Spleen (tissue), 11 donors: ENCODE results near the gene GLP2R. TPM values are rescaled to one million over a fixed set of nuclear protein-coding genes. Genes with fewer than 3 reads are reported as not detected.

Experiments
- DNase-seq: peaks from one replicate; pipeline ENCODE4 v3.0.0-alpha.2; 2020
- H3K27ac ChIP-seq, 8 donors: fragments of 200-600 bp; sonication (generic) in 7 of 8; 1 replicate in 4 of 8; 2 replicates in 4 of 8; pipeline versions ENCODE4 v1.5.0 to v1.8.0; 2016 to 2021; ENCODE audit warnings: inconsistent platforms in 4 of 8, mild to moderate bottlenecking in 4 of 8, moderate library complexity in 1 of 8
- H3K27me3 ChIP-seq, 7 donors: fragments of 200-600 bp; sonication (generic) in 6 of 7; replicated peaks in 1 of 7; 1 replicate in 4 of 7; 2 replicates in 3 of 7; pipeline versions ENCODE4 v1.5.0 to v1.8.0; 2016 to 2021; ENCODE audit warnings: inconsistent platforms in 3 of 7, mild to moderate bottlenecking in 1 of 7
- H3K36me3 ChIP-seq, 6 donors: fragments of 200-600 bp; sonication (generic) in 5 of 6; 1 replicate in 4 of 6; 2 replicates in 2 of 6; pipeline versions ENCODE4 v1.5.0 to v1.8.0; 2016 to 2021; ENCODE audit warnings: inconsistent platforms in 2 of 6
- H3K4me1 ChIP-seq, 6 donors: fragments of 200-600 bp; sonication (generic) in 5 of 6; 1 replicate in 3 of 6; 2 replicates in 3 of 6; pipeline versions ENCODE4 v1.5.0 to v1.8.0; 2016 to 2021; ENCODE audit warnings: inconsistent platforms in 3 of 6
- H3K4me3 ChIP-seq, 8 donors: fragments of 200-600 bp; sonication (generic) in 7 of 8; 1 replicate in 4 of 8; 2 replicates in 4 of 8; pipeline versions ENCODE4 v1.5.0 to v1.8.0; 2016 to 2021; ENCODE audit warnings: inconsistent platforms in 4 of 8, mild to moderate bottlenecking in 4 of 8, moderate library complexity in 2 of 8
- H3K9me3 ChIP-seq, 8 donors: fragments of 200-600 bp; sonication (generic) in 7 of 8; 1 replicate in 4 of 8; 2 replicates in 4 of 8; pipeline versions ENCODE4 v1.5.0 to v1.8.0; 2016 to 2021; ENCODE audit warnings: inconsistent platforms in 4 of 8
- POLR2A ChIP-seq, 3 donors: fragments of 450-650 bp; IDR thresholded peaks; one replicate each; pipeline ENCODE4 v1.5.1; 2017; ENCODE audit warnings: antibody characterized with exemption in 3 of 3, mild to moderate bottlenecking in 1 of 3
- POLR2AphosphoS5 ChIP-seq, 3 donors: sonication (generic); formaldehyde crosslinking; IDR thresholded peaks; one replicate each; pipeline ENCODE4 v1.5.1; 2017; ENCODE audit warnings: antibody characterized with exemption in 3 of 3
- WGBS, 5 donors: extraction: QIAGEN DNeasy Blood & Tissue Kit in 3 of 5; methylation state at CpG; one replicate each; pipeline versions ENCODE4 v1.1.5 to v1.1.7; 2013 to 2018; 5-methylcytosine and 5-hydroxymethylcytosine counted together
- intact Hi-C: fragments of 100-400 bp; cut with DNase I; formaldehyde crosslinking; loops from one replicate; pipeline ENCODE4 v1.15.0; 2023; ENCODE audit warnings: low total_unique reads
- polyA plus RNA-seq, 3 donors: library from polyadenylated mRNA; stranded (reverse); fragments of 200-250 nt; gene quantifications; one replicate each; pipeline ENCODE4 v1.2.1, GENCODE V29; 2013
- total RNA-seq, 7 donors: library from RNA; depleted of rRNA in 3 of 7; stranded (reverse); fragments of >200 nt in 3 of 7; fragmentation: NEBNext Ultra II Directional in 4 of 7; extraction: Animal tissue kit (Norgen Biotek cat#: 25700) in 4 of 7; gene quantifications; one replicate each; pipeline versions ENCODE4 v1.1.0 to v1.2.1, GENCODE V29; 2016 to 2021
- TF ChIP-seq, protein P1 (sequence below), 11 experiments: fragments of 200-600 bp in 7 of 11; fragments of 450-650 bp in 4 of 11; sonication (generic) in 4 of 11; IDR thresholded peaks in 8 of 11; conservative IDR thresholded peaks in 3 of 11; 1 replicate in 7 of 11; 2 replicates in 4 of 11; pipeline versions ENCODE4 v1.4.0 to v1.8.0; 2016 to 2021; ENCODE audit warnings: antibody characterized with exemption in 11 of 11, inconsistent platforms in 4 of 11, mild to moderate bottlenecking in 1 of 11
- donor health status: healthy with polysubstance abuse.
- donor health status: DM: no; HTN: no; CAD: no; lungs with moderate emphysema.
- donor health status: DM: no; HTN: no; CAD: no.
- donor health status: Bipolar disorder and iron deficiency.
- donor health status: healthy.
- donor health status: DM: no; HTN: no; CAD: no.
- donor health status: DM: yes; HTN: yes; CAD: no.

Gene GLP2R
- total and polyA plus RNA-seq, 10 donors, result 0.07 to 0.63 (median 0.15) TPM; not detected in 4

DNA sequence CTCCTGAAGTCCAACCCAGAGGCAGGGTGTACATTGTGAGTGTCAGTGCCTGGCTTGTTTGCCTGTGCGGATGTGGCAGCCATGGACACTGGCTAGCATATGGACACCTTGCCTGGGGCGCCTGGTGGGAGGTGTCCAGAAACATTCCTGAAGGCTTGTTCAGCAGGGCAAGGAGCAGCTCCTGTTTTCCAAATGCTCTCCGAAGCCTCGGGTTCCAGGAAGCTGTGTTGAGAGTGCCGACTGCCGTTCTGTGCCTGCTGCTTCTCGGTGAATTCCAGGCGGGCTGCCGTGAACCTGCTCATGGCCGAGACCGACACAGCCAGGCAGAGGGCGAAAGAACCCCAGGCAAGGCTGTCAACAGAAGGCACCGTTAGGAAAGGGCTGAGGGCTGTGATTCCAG lies 23.4 kb upstream of the GLP2R start:
- Histone ChIP-seq H3K27me3 (peaks cover 0 to 31% (median 0%) of the 10 kb centered on the region in 7 donors), H3K4me3 (no peak overlapping the region), H3K9me3 (peaks cover 0 to 17% (median 5%) of the 10 kb centered on the region in 8 donors), H3K4me1 (no peaks in the 10 kb centered on the region), H3K27ac (no peak overlapping the region), H3K36me3 (no peaks in the 10 kb centered on the region)
- intact Hi-C loops, result no loop called here
- TF ChIP-seq POLR2A (IDR thresholded peaks at IDR 0.05) (no peak), POLR2AphosphoS5 (IDR thresholded peaks at IDR 0.05) (no peak)
- TF ChIP-seq, protein P1, sequence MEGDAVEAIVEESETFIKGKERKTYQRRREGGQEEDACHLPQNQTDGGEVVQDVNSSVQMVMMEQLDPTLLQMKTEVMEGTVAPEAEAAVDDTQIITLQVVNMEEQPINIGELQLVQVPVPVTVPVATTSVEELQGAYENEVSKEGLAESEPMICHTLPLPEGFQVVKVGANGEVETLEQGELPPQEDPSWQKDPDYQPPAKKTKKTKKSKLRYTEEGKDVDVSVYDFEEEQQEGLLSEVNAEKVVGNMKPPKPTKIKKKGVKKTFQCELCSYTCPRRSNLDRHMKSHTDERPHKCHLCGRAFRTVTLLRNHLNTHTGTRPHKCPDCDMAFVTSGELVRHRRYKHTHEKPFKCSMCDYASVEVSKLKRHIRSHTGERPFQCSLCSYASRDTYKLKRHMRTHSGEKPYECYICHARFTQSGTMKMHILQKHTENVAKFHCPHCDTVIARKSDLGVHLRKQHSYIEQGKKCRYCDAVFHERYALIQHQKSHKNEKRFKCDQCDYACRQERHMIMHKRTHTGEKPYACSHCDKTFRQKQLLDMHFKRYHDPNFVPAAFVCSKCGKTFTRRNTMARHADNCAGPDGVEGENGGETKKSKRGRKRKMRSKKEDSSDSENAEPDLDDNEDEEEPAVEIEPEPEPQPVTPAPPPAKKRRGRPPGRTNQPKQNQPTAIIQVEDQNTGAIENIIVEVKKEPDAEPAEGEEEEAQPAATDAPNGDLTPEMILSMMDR (IDR thresholded peaks at IDR 0.05 in 8 of 11, conservative IDR thresholded peaks at IDR 0.05 in 3 of 11), result no peak
- 70 to 78% (median 72%) methylated on average over 4 to 13 of the region's 13 CpGs for WGBS, 5 donors
- no peak for DNase-seq

DNA sequence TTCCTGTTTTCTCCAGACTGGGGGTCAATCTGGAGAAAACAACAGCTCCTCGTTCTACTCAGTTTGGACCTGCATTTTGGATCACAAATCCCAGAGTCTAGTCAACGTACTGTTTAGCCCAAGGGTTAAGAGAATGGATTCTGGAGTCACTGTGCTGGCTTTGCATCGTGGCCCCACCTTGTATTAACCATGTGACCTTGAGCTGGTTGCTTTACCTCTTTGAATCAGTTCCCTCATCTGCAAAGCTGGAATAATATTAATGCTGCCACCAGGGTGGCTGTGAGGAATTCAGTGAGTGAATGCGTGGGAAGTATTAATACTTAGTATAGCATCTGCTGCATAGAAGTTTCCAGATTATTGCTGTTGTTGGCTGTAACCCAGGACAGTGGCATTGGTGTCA lies 23.0 kb upstream of the GLP2R start:
- Histone ChIP-seq H3K9me3 (peaks cover 0 to 17% (median 5%) of the 10 kb centered on the region in 8 donors), H3K4me3 (no peak overlapping the region), H3K36me3 (no peaks in the 10 kb centered on the region), H3K27ac (no peak overlapping the region), H3K27me3 (peaks cover 0 to 31% (median 0%) of the 10 kb centered on the region in 7 donors), H3K4me1 (no peaks in the 10 kb centered on the region)
- no peak for TF ChIP-seq POLR2A (IDR thresholded peaks at IDR 0.05)
- TF ChIP-seq POLR2AphosphoS5 (IDR thresholded peaks at IDR 0.05), result no peak
- TF ChIP-seq, protein P1 (IDR thresholded peaks at IDR 0.05 in 8 of 11, conservative IDR thresholded peaks at IDR 0.05 in 3 of 11), result no peak
- intact Hi-C loops, result no loop called here
- DNase-seq, result no peak
- 52 to 66% (median 59%) methylated on average over 4 of the region's 4 CpGs for WGBS, 5 donors

GRCh38 chr17:9805769-9806168 lies 20.0 kb upstream of the GLP2R start:
- H3K4me3 ChIP-seq, result no peak overlapping the region
- WGBS, 5 donors, result 18 to 88% (median 32%) methylated on average over 4 of the region's 4 CpGs
- no peak overlapping the region for H3K27ac ChIP-seq
- peaks cover 0 to 17% (median 5%) of the 10 kb centered on the region in 8 donors for H3K9me3 ChIP-seq
- H3K36me3 ChIP-seq, result no peaks in the 10 kb centered on the region
- no peaks in the 10 kb centered on the region for H3K4me1 ChIP-seq
- intact Hi-C loops, result no loop called here
- TF ChIP-seq POLR2AphosphoS5 (IDR thresholded peaks at IDR 0.05) (no peak), POLR2A (IDR thresholded peaks at IDR 0.05) (no peak)
- TF ChIP-seq, protein P1 (IDR thresholded peaks at IDR 0.05 in 8 of 11, conservative IDR thresholded peaks at IDR 0.05 in 3 of 11), result no peak
- peaks cover 0 to 28% (median 0%) of the 10 kb centered on the region in 7 donors for H3K27me3 ChIP-seq
- DNase-seq, result no peak

DNA sequence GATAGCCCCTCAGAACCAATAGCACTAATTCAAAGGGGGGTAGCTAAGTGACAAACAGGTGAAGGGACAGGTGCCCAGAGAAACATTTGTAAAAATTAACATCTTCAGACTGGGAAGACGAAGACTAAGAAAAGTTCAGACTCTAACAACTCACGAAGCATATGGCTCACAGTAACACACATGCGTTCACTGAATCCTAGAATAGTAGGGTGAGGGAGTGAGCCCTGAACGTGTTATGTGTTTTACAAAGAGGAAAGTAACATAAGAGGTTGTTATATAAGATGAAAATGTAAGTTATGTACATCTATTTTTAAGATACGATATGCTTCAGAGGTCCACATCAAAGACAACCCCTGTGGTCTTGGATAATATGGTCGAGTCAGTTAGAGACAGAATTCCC lies 19.0 kb upstream of the GLP2R start:
- H3K9me3 ChIP-seq, result peaks cover 0 to 17% (median 5%) of the 10 kb centered on the region in 8 donors
- H3K4me1 ChIP-seq, result no peaks in the 10 kb centered on the region
- peaks cover 0 to 31% (median 0%) of the 10 kb centered on the region in 7 donors for H3K27me3 ChIP-seq
- H3K27ac ChIP-seq, result no peak overlapping the region
- no peak overlapping the region for H3K4me3 ChIP-seq
- intact Hi-C loops, result no loop called here
- no peaks in the 10 kb centered on the region for H3K36me3 ChIP-seq
- no peak for DNase-seq
- 63 to 79% (median 75%) methylated on average over 6 of the region's 6 CpGs for WGBS, 5 donors
- TF ChIP-seq POLR2AphosphoS5 (IDR thresholded peaks at IDR 0.05) (no peak), POLR2A (IDR thresholded peaks at IDR 0.05) (no peak)
- TF ChIP-seq, protein P1 (IDR thresholded peaks at IDR 0.05 in 8 of 11, conservative IDR thresholded peaks at IDR 0.05 in 3 of 11), result no peak
